ENCODE measurements around the gene ATRNL1.
"Not testable (repeated sequence)": the region's sequence is repeated elsewhere in the genome, so short reads cannot be mapped to it uniquely, and the experiment has no call there.

The ATRNL1 gene

DNA sequence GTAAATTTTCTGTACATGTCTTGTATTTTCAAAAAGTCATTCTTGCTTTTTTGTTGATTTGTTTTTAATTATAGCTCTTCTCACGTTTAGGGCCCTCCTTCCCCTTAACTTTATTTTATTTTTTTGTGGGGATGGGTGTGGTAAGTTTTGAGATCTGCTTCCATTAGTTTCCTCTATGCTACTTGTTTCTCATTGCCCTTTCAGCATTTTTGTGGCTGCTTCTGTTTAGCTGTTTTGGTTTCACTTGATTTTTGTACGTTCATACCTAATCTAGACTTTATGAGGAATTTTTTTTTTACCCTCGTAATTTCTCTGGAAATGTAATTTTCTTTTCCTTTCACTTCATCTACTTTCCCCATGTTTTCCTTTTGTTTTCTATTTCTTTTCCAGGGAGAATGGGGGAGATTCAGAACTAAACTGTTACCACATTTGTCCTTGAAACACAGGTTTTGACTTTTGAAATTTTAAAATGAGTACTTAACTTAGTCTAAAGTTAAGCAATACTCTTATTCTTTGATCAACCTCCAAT, 80.8 kb downstream of the ATRNL1 start:
- TF ChIP-seq, protein P1, sequence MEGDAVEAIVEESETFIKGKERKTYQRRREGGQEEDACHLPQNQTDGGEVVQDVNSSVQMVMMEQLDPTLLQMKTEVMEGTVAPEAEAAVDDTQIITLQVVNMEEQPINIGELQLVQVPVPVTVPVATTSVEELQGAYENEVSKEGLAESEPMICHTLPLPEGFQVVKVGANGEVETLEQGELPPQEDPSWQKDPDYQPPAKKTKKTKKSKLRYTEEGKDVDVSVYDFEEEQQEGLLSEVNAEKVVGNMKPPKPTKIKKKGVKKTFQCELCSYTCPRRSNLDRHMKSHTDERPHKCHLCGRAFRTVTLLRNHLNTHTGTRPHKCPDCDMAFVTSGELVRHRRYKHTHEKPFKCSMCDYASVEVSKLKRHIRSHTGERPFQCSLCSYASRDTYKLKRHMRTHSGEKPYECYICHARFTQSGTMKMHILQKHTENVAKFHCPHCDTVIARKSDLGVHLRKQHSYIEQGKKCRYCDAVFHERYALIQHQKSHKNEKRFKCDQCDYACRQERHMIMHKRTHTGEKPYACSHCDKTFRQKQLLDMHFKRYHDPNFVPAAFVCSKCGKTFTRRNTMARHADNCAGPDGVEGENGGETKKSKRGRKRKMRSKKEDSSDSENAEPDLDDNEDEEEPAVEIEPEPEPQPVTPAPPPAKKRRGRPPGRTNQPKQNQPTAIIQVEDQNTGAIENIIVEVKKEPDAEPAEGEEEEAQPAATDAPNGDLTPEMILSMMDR (IDR thresholded peaks at IDR 0.05; ENCODE audit: insufficient read depth, low read length, poor library complexity, severe bottlenecking): no peak
- Histone ChIP-seq H3K27me3 (replicated peaks; ENCODE audit: control insufficient read depth, insufficient read depth, low read length) (no peaks in the 10 kb centered on the region), H3K36me3 (ENCODE audit: control insufficient read depth, insufficient read depth, low read length) (no peaks in the 10 kb centered on the region), H3K4me3 (replicated peaks; ENCODE audit: low read depth, low read length) (no peak overlapping the region)
- DNase-seq (ENCODE audit: extremely low read depth, insufficient read length): no peak

DNA sequence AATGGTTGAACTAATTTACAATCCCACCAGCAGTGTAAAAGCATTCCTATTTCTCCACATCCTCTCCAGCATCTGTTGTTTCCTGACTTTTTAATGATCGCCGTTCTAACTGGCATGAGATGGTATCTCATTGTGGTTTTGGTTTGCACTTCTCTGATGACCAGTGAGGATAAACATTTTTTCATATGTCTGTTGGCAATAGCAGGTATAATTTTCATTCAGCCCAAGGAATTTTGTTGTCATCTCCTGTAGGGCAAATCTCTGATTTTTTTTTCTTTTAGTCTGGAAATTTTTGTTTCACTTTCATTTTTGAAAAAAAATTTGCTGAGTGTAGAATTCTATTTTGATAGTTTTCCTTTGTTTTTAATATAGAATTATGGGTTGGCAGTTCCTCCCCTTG, 114.1 kb downstream of the ATRNL1 start:
- not testable (repeated sequence) for DNase-seq (ENCODE audit: extremely low read depth, insufficient read length); H3K36me3 ChIP-seq (ENCODE audit: control insufficient read depth, insufficient read depth, low read length); H3K27me3 ChIP-seq (replicated peaks; ENCODE audit: control insufficient read depth, insufficient read depth, low read length); H3K4me3 ChIP-seq (replicated peaks; ENCODE audit: low read depth, low read length)

DNA sequence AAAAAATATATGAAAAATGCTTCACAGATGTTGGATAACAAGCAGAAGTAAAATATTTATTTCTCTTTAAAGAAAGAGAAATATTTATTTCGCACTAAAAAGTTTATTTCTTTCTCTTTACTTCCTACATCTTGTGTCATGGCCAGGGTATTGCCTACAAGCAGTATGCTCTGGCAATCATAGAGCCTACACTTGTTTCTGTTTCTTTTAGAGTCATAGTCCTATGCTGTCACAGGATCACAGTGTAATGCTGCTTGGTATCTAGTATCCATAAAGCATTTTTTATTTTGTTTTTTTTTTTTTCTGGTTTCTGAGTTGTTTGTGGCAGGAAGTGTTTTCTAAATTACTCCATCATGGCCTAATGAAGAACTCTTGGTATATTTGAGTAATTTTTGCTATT, 116.0 kb downstream of the ATRNL1 start:
- TF ChIP-seq, protein P1 (IDR thresholded peaks at IDR 0.05; ENCODE audit: insufficient read depth, low read length, poor library complexity, severe bottlenecking): no peak
- Histone ChIP-seq H3K36me3 (ENCODE audit: control insufficient read depth, insufficient read depth, low read length) (no peaks in the 10 kb centered on the region), H3K4me3 (replicated peaks; ENCODE audit: low read depth, low read length) (no peak overlapping the region), H3K27me3 (replicated peaks; ENCODE audit: control insufficient read depth, insufficient read depth, low read length) (no peaks in the 10 kb centered on the region)
- no peak for DNase-seq (ENCODE audit: extremely low read depth, insufficient read length)

DNA sequence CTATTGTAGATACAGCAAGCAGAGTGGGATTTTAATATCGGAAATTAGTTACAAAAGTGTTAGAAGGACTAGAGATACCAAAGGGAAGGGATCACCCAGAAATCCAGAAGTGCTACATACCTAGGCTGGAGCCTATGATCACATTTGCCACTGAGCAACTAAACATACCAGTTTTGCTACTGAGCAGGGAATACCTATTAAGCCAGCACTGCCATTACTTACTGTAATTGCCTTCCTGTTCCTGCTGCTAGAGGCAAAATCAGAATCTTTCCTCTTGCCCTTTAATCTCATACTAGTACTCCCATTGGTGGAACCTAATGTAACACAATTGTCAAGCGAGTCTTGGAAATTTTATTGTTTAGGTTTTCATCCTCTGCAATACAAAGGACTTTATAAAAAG, 121.7 kb downstream of the ATRNL1 start:
- Histone ChIP-seq H3K27me3 (replicated peaks; ENCODE audit: control insufficient read depth, insufficient read depth, low read length) (no peaks in the 10 kb centered on the region), H3K4me3 (replicated peaks; ENCODE audit: low read depth, low read length) (no peak overlapping the region), H3K36me3 (ENCODE audit: control insufficient read depth, insufficient read depth, low read length) (no peaks in the 10 kb centered on the region)
- TF ChIP-seq, protein P1 (IDR thresholded peaks at IDR 0.05; ENCODE audit: insufficient read depth, low read length, poor library complexity, severe bottlenecking): no peak
- DNase-seq (ENCODE audit: extremely low read depth, insufficient read length): no peak

DNA sequence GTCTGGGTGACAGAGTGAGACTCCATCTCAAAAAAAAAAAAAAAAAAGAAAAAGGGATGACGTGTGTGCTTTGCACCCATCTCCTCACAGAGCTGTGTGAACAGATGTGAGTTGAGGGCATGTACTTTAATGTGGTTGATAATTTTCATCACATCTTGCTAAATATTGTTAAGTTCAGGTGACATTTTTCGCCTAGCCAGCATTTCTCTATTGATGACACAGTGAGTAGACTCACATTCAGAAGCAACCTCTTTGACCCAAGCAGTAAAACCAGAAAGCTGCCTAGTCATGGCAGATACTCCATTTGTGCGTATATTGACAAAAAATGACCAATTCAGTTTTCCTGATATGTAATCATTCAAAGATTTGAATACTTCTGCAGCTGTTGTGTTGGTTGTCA, 126.0 kb downstream of the ATRNL1 start:
- Histone ChIP-seq H3K4me3 (replicated peaks; ENCODE audit: low read depth, low read length) (no peak overlapping the region), H3K36me3 (ENCODE audit: control insufficient read depth, insufficient read depth, low read length) (no peaks in the 10 kb centered on the region), H3K27me3 (replicated peaks; ENCODE audit: control insufficient read depth, insufficient read depth, low read length) (no peaks in the 10 kb centered on the region)
- DNase-seq (ENCODE audit: extremely low read depth, insufficient read length): no peak
- TF ChIP-seq, protein P1 (IDR thresholded peaks at IDR 0.05; ENCODE audit: insufficient read depth, low read length, poor library complexity, severe bottlenecking): no peak

DNA sequence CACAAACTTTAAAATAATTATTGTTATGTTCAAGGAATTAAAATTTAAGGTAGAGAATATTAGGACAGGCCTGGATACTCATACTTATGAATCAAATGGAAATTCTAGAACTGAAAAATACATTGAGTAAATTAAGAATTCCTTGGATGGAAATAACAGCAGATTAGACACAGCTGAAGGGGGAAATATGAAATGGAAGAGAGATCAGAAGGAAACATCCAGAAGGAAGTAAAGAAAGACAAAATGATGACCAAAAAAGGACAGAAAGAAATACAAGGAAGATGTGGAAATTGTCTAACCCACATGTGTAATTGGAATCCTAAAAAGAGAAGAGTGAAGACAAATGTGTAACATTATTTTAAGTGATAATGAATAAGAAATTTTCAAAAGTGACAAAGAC, 128.9 kb downstream of the ATRNL1 start:
- TF ChIP-seq, protein P1 (IDR thresholded peaks at IDR 0.05; ENCODE audit: insufficient read depth, low read length, poor library complexity, severe bottlenecking): no peak
- H3K27me3 ChIP-seq (replicated peaks; ENCODE audit: control insufficient read depth, insufficient read depth, low read length): no peaks in the 10 kb centered on the region
- H3K36me3 ChIP-seq (ENCODE audit: control insufficient read depth, insufficient read depth, low read length): no peaks in the 10 kb centered on the region
- no peak overlapping the region for H3K4me3 ChIP-seq (replicated peaks; ENCODE audit: low read depth, low read length)
- DNase-seq (ENCODE audit: extremely low read depth, insufficient read length): no peak
